K562 (cell line): Measurements from ENCODE around the gene SSH3. TPM values are rescaled to one million over a fixed set of nuclear protein-coding genes. Genes with fewer than 3 reads are reported as not detected.
A peak's percentile ranks its signal among the peaks of the same experiment; 100 is the strongest.

ENCODE experiments used
- ATF2 ChIP-seq: sonication (generic); formaldehyde crosslinking; IDR thresholded peaks from 2 replicates; pipeline ENCODE4 v1.8.1; 2022; ENCODE audit warnings: missing genetic modification reagents
- CHD4 ChIP-seq: fragments of 200-600 bp; sonication (generic); IDR thresholded peaks from 3 replicates; pipeline ENCODE4 v1.6.1; 2012; ENCODE audit warnings: low read depth, mild to moderate bottlenecking, mixed read lengths, low read length, inconsistent platforms; ENCODE audit not compliant: insufficient read depth, insufficient replicate concordance, poor library complexity, severe bottlenecking
- DEAF1 ChIP-seq: fragments of 450-650 bp; formaldehyde crosslinking; IDR thresholded peaks from 2 replicates; pipeline ENCODE4 v1.4.0; 2020; ENCODE audit warnings: mild to moderate bottlenecking, moderate library complexity
- FIP1L1 ChIP-seq: fragments of 200-400 bp; formaldehyde crosslinking; IDR thresholded peaks from 2 replicates; pipeline ENCODE4 v1.6.1; 2018; ENCODE audit warnings: mild to moderate bottlenecking, low read depth, low read length; ENCODE audit not compliant: poor library complexity, severe bottlenecking
- GABPB2 ChIP-seq: fragments of 250-450 bp; sonication (Bioruptor Pico); conservative IDR thresholded peaks from 2 replicates; pipeline ENCODE4 v1.5.1; 2021; ENCODE audit warnings: mild to moderate bottlenecking
- GTF2A2 ChIP-seq: IDR thresholded peaks from 2 replicates; pipeline ENCODE4 v1.6.1; 2016; ENCODE audit warnings: mild to moderate bottlenecking, missing genetic modification characterization, missing compliant biosample characterization
- MBD1 ChIP-seq: fragments of 250-450 bp; sonication (Bioruptor Pico); IDR thresholded peaks from 2 replicates; pipeline ENCODE4 v1.8.0; 2022; ENCODE audit warnings: inconsistent platforms
- MLLT1 ChIP-seq, 2 experiments: fragments of 450-650 bp; IDR thresholded peaks; 2 replicates each; pipeline ENCODE4 v1.6.1; 2016
- NCOR1 ChIP-seq: fragments of 450-650 bp; IDR thresholded peaks from 2 replicates; pipeline ENCODE4 v1.6.1; 2016; ENCODE audit warnings: mild to moderate bottlenecking, moderate library complexity
- NR2C1 ChIP-seq, 2 experiments: fragments of 450-650 bp; IDR thresholded peaks; 2 replicates each; pipeline ENCODE4 v1.6.1; 2017; ENCODE audit warnings: mild to moderate bottlenecking in 2 of 2, antibody characterized with exemption in 1 of 2, inconsistent platforms in 1 of 2, missing compliant biosample characterization in 1 of 2, missing genetic modification characterization in 1 of 2
- NR4A1 ChIP-seq, 2 experiments: fragments of 250-450 bp in 1 of 2; fragments of 450-650 bp in 1 of 2; sonication (Bioruptor Pico) in 1 of 2; IDR thresholded peaks; 2 replicates each; pipeline versions ENCODE4 v1.4.0 to v1.6.1; 2016 to 2020; ENCODE audit warnings: mild to moderate bottlenecking in 2 of 2, missing compliant biosample characterization in 1 of 2, missing genetic modification characterization in 1 of 2, moderate library complexity in 1 of 2
- PRPF4 ChIP-seq: fragments of 200-400 bp; formaldehyde crosslinking; IDR thresholded peaks from one replicate; pipeline ENCODE4 v1.6.1; 2017; ENCODE audit warnings: low read length, low read depth, mild to moderate bottlenecking; ENCODE audit not compliant: insufficient read depth, poor library complexity, severe bottlenecking
- SMARCE1 ChIP-seq: fragments of 450-650 bp; IDR thresholded peaks from 2 replicates; pipeline ENCODE4 v1.7.1; 2016; ENCODE audit warnings: mild to moderate bottlenecking
- SRSF9 ChIP-seq: fragments of 200-400 bp; formaldehyde crosslinking; IDR thresholded peaks from 2 replicates; pipeline ENCODE4 v1.6.1; 2017; ENCODE audit warnings: low read depth, low read length, borderline replicate concordance
- STAG1 ChIP-seq: sonication (generic); formaldehyde crosslinking; IDR thresholded peaks from 2 replicates; pipeline ENCODE4 v1.5.0; 2020; ENCODE audit warnings: missing genetic modification reagents, borderline replicate concordance
- TCF15 ChIP-seq: fragments of 250-450 bp; sonication (Bioruptor Pico); IDR thresholded peaks from 2 replicates; pipeline ENCODE4 v1.8.0; 2022; ENCODE audit warnings: moderate library complexity, mild to moderate bottlenecking, inconsistent platforms
- TCF7 ChIP-seq: sonication (generic); IDR thresholded peaks from 2 replicates; pipeline ENCODE4 v1.6.1; 2016; ENCODE audit warnings: antibody characterized with exemption, borderline replicate concordance
- YBX1 ChIP-seq: fragments of 450-650 bp; IDR thresholded peaks from 2 replicates; pipeline ENCODE4 v1.7.1; 2016; ENCODE audit warnings: mild to moderate bottlenecking
- polyA plus RNA-seq, 8 experiments: library from polyadenylated mRNA; depleted of rRNA in 4 of 8; stranded (reverse) in 5 of 8; unstranded in 3 of 8; fragments of >200 nt; fragmentation: Nextera tagmentation in 2 of 8; fragmentation: Illumina TruSeq in 1 of 8; extraction: Ambion mirVana in 2 of 8; extraction: Trizol in 1 of 8; gene quantifications; 2 replicates each; pipeline versions ENCODE4 v1.2.1 to v1.2.3, GENCODE V29; 2011 to 2014; ENCODE audit warnings: inconsistent platforms in 1 of 8, missing spikeins in 1 of 8
- total RNA-seq, 7 experiments: library from RNA; depleted of rRNA in 6 of 7; stranded (reverse); fragments of >200 nt in 6 of 7; fragmentation: Illumina TruSeq in 2 of 7; extraction: Trizol in 2 of 7; gene quantifications; 2 replicates each; pipeline versions ENCODE4 v1.2.1 to v1.2.3, GENCODE V29; 2011 to 2021; ENCODE audit warnings: low replicate concordance in 1 of 7
- TF ChIP-seq, protein P1 (sequence below): sonication (generic); IDR thresholded peaks from 2 replicates; pipeline ENCODE4 v1.6.1; 2016

The SSH3 gene
- total and polyA plus RNA-seq, 9 of the 15 experiments (the other 6 are each of a cell fraction or from before 2014, with no cell fraction given), result 0.07 to 1.0 (median 0.24) TPM; not detected in 3

GRCh38 chr11:67347964-67348749 lies 44.8 kb downstream of the SSH3 start (continued):
- TF ChIP-seq NCOR1, result peak; percentile 96
- TF ChIP-seq YBX1, result no peak
- no peak for TF ChIP-seq FIP1L1
- no peak for TF ChIP-seq MBD1
- no peak for TF ChIP-seq DEAF1 (CRISPR knock-in tag)
- no peak for TF ChIP-seq GABPB2
- TF ChIP-seq, protein P1, sequence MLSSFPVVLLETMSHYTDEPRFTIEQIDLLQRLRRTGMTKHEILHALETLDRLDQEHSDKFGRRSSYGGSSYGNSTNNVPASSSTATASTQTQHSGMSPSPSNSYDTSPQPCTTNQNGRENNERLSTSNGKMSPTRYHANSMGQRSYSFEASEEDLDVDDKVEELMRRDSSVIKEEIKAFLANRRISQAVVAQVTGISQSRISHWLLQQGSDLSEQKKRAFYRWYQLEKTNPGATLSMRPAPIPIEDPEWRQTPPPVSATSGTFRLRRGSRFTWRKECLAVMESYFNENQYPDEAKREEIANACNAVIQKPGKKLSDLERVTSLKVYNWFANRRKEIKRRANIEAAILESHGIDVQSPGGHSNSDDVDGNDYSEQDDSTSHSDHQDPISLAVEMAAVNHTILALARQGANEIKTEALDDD, result no peak
- TF ChIP-seq SRSF9, result no peak
- TF ChIP-seq NR4A1 (CRISPR knock-in tag; IDR thresholded peaks at IDR 0.05), result no peak
- TF ChIP-seq NR4A1 (tag; IDR thresholded peaks at IDR 0.05), result peak; percentile 86
- TF ChIP-seq GTF2A2 (tag), result no peak
- peak; percentile 94 for TF ChIP-seq SMARCE1
- no peak for TF ChIP-seq ATF2
- no peak for TF ChIP-seq NR2C1 (IDR thresholded peaks at IDR 0.05)
- TF ChIP-seq NR2C1 (tag; IDR thresholded peaks at IDR 0.05), result peak; percentile 80
- no peak for TF ChIP-seq STAG1
- no peak for TF ChIP-seq PRPF4
- TF ChIP-seq TCF7, result no peak
- peak; percentile 36; the same call in 1 of the 2 replicates for TF ChIP-seq TCF15 (CRISPR knock-in tag)
- no peak for TF ChIP-seq MLLT1 (IDR thresholded peaks at IDR 0.05)
- TF ChIP-seq CHD4, result no peak
